ENCODE data around the gene ATP1A3. TPM values are rescaled to one million over a fixed set of nuclear protein-coding genes. Genes with fewer than 3 reads are reported as not detected.

Gene ATP1A3
- total and polyA plus RNA-seq, 12 donors, result 0.11 to 35.0 (median 5.7) TPM; not detected in 1

DNA sequence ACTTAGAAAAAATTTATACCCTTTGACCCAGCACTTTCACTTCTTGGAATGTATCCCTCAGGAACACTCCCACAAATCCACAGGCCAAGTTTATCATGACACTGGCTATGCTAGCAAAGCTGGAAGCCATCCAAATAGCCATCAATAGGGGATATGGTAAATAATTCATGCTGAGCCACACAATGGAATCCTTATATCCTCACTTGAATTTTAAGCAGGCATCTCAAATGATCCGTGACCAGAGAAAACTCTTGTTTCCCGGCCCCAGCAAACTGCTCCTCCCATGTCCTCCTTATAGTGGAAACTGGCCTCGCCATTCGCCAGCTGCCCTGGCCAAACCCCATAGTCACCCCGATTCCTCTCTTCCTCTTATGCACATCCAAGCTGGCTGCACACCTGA is 38.4 kb upstream of the ATP1A3 start:
- H3K9me3 ChIP-seq (replicated peaks in 1 of 3), result no peaks in the 10 kb centered on the region
- no peak overlapping the region for H3K27ac ChIP-seq
- H3K4me1 ChIP-seq (replicated peaks in 1 of 2), result no peaks in the 10 kb centered on the region
- H3K27me3 ChIP-seq, result no peaks in the 10 kb centered on the region
- no peak for DNase-seq
- H3K36me3 ChIP-seq (replicated peaks in 1 of 2), result no peaks in the 10 kb centered on the region
- 65 to 85% (median 69%) methylated on average over 5 of the region's 5 CpGs for WGBS, 4 donors
- intact Hi-C loops (cut with DNase I), result no loop called here
- TF ChIP-seq POLR2A (IDR thresholded peaks at IDR 0.05), result no peak
- TF ChIP-seq, protein P1, sequence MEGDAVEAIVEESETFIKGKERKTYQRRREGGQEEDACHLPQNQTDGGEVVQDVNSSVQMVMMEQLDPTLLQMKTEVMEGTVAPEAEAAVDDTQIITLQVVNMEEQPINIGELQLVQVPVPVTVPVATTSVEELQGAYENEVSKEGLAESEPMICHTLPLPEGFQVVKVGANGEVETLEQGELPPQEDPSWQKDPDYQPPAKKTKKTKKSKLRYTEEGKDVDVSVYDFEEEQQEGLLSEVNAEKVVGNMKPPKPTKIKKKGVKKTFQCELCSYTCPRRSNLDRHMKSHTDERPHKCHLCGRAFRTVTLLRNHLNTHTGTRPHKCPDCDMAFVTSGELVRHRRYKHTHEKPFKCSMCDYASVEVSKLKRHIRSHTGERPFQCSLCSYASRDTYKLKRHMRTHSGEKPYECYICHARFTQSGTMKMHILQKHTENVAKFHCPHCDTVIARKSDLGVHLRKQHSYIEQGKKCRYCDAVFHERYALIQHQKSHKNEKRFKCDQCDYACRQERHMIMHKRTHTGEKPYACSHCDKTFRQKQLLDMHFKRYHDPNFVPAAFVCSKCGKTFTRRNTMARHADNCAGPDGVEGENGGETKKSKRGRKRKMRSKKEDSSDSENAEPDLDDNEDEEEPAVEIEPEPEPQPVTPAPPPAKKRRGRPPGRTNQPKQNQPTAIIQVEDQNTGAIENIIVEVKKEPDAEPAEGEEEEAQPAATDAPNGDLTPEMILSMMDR (IDR thresholded peaks at IDR 0.05), result no peak
- H3K4me3 ChIP-seq, result no peak overlapping the region

DNA sequence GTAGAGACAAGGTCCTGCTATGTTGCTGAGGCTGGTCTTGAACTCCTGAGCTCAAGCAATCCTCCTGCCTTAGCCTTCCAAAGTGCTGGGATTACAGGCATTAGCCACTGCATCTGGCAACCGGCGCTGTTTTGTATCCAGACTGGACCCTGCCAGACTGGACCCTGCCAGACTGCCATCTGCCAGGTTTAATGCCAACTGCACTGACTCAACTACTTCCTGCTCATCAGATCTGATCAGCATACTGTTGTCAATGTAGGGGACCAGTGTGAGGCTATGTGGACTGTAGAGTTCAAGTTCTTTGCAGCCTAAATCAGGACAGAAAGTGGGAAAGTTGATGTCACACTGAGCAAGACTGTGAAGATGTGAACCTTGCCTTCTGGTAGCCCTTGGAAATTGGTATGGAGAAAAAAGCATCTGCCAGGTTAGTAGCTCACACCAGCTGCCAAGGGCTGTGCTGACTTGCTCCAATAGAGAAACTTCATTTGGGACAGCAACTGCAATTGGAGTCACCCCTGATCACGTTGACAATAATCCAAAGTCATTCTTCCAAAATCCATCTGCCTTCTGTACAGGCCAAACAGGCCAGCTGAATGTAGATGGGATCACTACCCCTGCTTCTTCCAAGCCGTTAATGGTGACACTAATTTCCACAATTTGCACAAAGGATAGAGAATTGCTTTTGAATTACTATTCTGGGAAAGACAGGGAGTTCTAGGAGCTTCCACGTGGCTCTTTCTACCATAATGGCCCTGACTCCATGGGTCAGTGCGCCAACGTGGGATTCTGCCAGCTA is 36.8 kb upstream of the ATP1A3 start:
- no peak for DNase-seq
- no peak overlapping the region for H3K4me3 ChIP-seq
- no peaks in the 10 kb centered on the region for H3K27me3 ChIP-seq
- intact Hi-C loops (cut with DNase I), result no loop called here
- TF ChIP-seq POLR2A (IDR thresholded peaks at IDR 0.05), result no peak
- TF ChIP-seq, protein P1 (IDR thresholded peaks at IDR 0.05), result no peak
- WGBS, 4 donors, result 79 to 82% (median 80%) methylated on average over 7 of the region's 7 CpGs
- H3K36me3 ChIP-seq (replicated peaks in 1 of 2), result no peaks in the 10 kb centered on the region
- H3K9me3 ChIP-seq (replicated peaks in 1 of 3), result no peaks in the 10 kb centered on the region
- H3K4me1 ChIP-seq (replicated peaks in 1 of 2), result no peaks in the 10 kb centered on the region
- no peak overlapping the region for H3K27ac ChIP-seq

DNA sequence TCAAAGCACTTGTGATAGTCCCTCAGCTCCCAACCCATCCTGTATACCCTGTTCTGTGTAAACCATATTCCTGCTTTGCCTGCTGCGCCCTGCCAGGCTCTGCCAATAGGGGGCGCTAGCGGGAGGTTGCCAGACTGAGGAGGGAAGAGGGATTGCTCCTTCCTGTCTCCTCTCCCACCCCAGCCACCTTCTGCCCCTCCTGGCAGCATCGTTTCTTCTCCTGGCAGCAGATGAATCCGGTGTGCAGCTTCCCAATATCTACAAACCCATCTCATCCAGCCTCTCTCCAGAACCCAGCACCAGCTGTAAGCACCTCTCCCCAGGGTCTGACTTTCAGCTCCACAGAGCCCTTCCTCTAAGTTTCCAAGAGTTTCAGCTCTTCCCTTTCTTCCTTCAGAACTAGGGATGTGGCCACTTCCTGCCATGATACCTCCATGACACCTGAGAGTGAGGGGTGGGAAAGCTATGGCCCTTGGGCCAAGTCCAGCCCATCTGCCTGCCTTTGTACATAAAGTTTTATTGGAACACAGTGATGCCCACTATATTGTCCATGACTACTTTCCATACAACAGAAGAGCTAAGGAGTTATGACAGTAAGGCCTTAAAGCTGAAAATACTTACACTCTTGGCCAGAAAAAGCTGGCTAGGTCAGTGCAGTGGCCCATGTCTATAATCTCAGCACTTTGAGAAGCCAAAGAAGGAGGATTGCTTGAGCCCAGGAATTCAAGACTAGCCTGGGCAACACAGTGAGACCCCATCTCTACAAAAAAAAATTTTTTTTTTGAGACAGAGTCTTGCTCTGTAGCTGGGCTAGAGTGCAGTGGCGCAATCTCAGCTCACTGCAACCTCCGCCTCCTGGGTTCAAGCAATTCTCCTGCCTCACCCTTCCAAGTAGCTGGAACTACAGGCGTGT is 34.5 kb upstream of the ATP1A3 start:
- H3K36me3 ChIP-seq (replicated peaks in 1 of 2), result no peaks in the 10 kb centered on the region
- no peaks in the 10 kb centered on the region for H3K27me3 ChIP-seq
- no peak for TF ChIP-seq POLR2A (IDR thresholded peaks at IDR 0.05)
- H3K27ac ChIP-seq, result no peak overlapping the region
- no peaks in the 10 kb centered on the region for H3K4me1 ChIP-seq (replicated peaks in 1 of 2)
- no peak for DNase-seq
- WGBS, 4 donors, result 51 to 66% (median 54%) methylated on average over 6 to 8 of the region's 8 CpGs
- no peaks in the 10 kb centered on the region for H3K9me3 ChIP-seq (replicated peaks in 1 of 3)
- intact Hi-C loops (cut with DNase I), result no loop called here
- H3K4me3 ChIP-seq, result no peak overlapping the region

DNA sequence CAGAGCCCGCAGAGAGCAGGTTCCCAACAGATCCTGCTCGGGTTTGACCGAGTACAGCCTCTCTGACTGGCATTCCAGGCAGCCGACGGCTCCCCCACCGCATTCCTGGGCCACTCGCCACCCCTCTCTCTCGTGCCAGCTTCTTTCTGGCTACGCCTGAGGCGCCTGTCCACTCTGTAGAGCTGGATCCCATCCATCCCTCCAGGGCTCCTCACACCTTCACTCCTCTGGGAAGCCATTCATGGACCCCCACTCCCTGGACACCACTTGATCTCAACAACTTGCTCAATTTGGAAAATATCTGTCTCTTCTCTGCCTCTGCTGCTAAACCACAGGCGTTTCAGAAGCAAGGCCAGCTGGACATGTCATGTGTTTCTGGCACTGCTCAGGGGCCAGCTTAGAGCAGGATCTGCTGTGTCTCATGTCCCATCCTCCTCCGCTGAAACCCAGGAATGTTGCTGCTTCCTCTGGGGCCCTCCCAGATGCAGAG is 30.6 kb upstream of the ATP1A3 start:
- H3K4me3 ChIP-seq, result no peak overlapping the region
- no peaks in the 10 kb centered on the region for H3K4me1 ChIP-seq (replicated peaks in 1 of 2)
- H3K27me3 ChIP-seq, result no peaks in the 10 kb centered on the region
- intact Hi-C loops (cut with DNase I), result no loop called here
- no peaks in the 10 kb centered on the region for H3K36me3 ChIP-seq (replicated peaks in 1 of 2)
- DNase-seq, result no peak
- H3K9me3 ChIP-seq (replicated peaks in 1 of 3), result no peaks in the 10 kb centered on the region
- 65 to 80% (median 70%) methylated on average over 10 to 12 of the region's 12 CpGs for WGBS, 4 donors
- TF ChIP-seq POLR2A (IDR thresholded peaks at IDR 0.05), result no peak
- TF ChIP-seq, protein P1 (IDR thresholded peaks at IDR 0.05), result no peak
- no peak overlapping the region for H3K27ac ChIP-seq

Measured in adrenal gland (tissue), 12 donors.